ENCODE data around the gene MICAL3. TPM values are rescaled to one million over a fixed set of nuclear protein-coding genes. Genes with fewer than 3 reads are reported as not detected.

The MICAL3 gene
- total RNA-seq, 3 donors from 2014 or later (not counting 1 experiment from before 2014, with no cell fraction given): 17.1 to 36.3 (median 34.3) TPM

- no peak overlapping the region for H3K4me3 Mint-ChIP-seq
- peaks cover 45 to 48% of the 10 kb centered on the region in 2 donors for H3K4me1 Mint-ChIP-seq
- ATAC-seq (no peak), DNase-seq (no peak)
- WGBS (ENCODE audit: insufficient coverage): 92% methylated on average over 8 of the region's 8 CpGs
- Histone ChIP-seq H3K4me1 (ENCODE audit: control insufficient read depth, insufficient read depth, low read length) (peaks cover 42% of the 10 kb centered on the region), H3K9me3 (ENCODE audit: control insufficient read depth, insufficient read depth, low read length) (no peaks in the 10 kb centered on the region), H3K4me3 (ENCODE audit: low read length) (no peak overlapping the region), H3K27me3 (ENCODE audit: control insufficient read depth, insufficient read depth, low read length) (no peaks in the 10 kb centered on the region), H3K36me3 (ENCODE audit: control insufficient read depth, insufficient read depth, low read length) (no peaks in the 10 kb centered on the region), H3K27ac (ENCODE audit: low read length) (no peak overlapping the region)
- no peaks in the 10 kb centered on the region for H3K36me3 Mint-ChIP-seq
- H3K27me3 Mint-ChIP-seq (ENCODE audit: low read depth in 2 of 2): peaks cover 0 to under 1% of the 10 kb centered on the region in 2 donors
- peak overlapping the region in 1 of 2 donors; percentile 60 for H3K27ac Mint-ChIP-seq
- no peaks in the 10 kb centered on the region for H3K9me3 Mint-ChIP-seq
- intact Hi-C loops (cut with micrococcal nuclease): no loop called here
- no peak for TF ChIP-seq CTCF (IDR thresholded peaks at IDR 0.05)
Measured at GRCh38 chr22:17984114-17984513, 40.2 kb downstream of the MICAL3 start.

GRCh38 chr22:17982572-17983141, 41.7 kb downstream of the MICAL3 start:
- Histone ChIP-seq H3K36me3 (ENCODE audit: control insufficient read depth, insufficient read depth, low read length) (no peaks in the 10 kb centered on the region), H3K27me3 (ENCODE audit: control insufficient read depth, insufficient read depth, low read length) (no peaks in the 10 kb centered on the region), H3K27ac (ENCODE audit: low read length) (no peak overlapping the region), H3K9me3 (ENCODE audit: control insufficient read depth, insufficient read depth, low read length) (no peaks in the 10 kb centered on the region), H3K4me3 (ENCODE audit: low read length) (no peak overlapping the region), H3K4me1 (ENCODE audit: control insufficient read depth, insufficient read depth, low read length) (peaks cover 42% of the 10 kb centered on the region)
- no peaks in the 10 kb centered on the region for H3K27me3 Mint-ChIP-seq (ENCODE audit: low read depth in 2 of 2)
- peaks cover 42 to 45% of the 10 kb centered on the region in 2 donors for H3K4me1 Mint-ChIP-seq
- no peak for TF ChIP-seq CTCF (IDR thresholded peaks at IDR 0.05)
- H3K9me3 Mint-ChIP-seq: no peaks in the 10 kb centered on the region
- H3K36me3 Mint-ChIP-seq: no peaks in the 10 kb centered on the region
- intact Hi-C loops (cut with micrococcal nuclease): no loop called here
- DNase-seq (no peak), ATAC-seq (no peak)
- peak overlapping the region in 1 of 2 donors; percentile 60 for H3K27ac Mint-ChIP-seq
- H3K4me3 Mint-ChIP-seq: no peak overlapping the region
- WGBS (ENCODE audit: insufficient coverage): 89% methylated on average over 6 of the region's 7 CpGs

GRCh38 chr22:17981497-17981896, 42.9 kb downstream of the MICAL3 start:
- peak overlapping the region; percentile 66 for H3K4me3 Mint-ChIP-seq
- DNase-seq (no peak), ATAC-seq (no peak)
- H3K4me1 ChIP-seq (ENCODE audit: control insufficient read depth, insufficient read depth, low read length): peaks cover 42% of the 10 kb centered on the region
- H3K36me3 Mint-ChIP-seq: no peaks in the 10 kb centered on the region
- 74% methylated on average over 5 of the region's 6 CpGs for WGBS (ENCODE audit: insufficient coverage)
- H3K9me3 Mint-ChIP-seq: no peaks in the 10 kb centered on the region
- peaks cover 42 to 45% of the 10 kb centered on the region in 2 donors for H3K4me1 Mint-ChIP-seq
- H3K27ac ChIP-seq (ENCODE audit: low read length): no peak overlapping the region
- TF ChIP-seq CTCF (IDR thresholded peaks at IDR 0.05): no peak
- no peak overlapping the region for H3K27ac Mint-ChIP-seq
- intact Hi-C loops (cut with micrococcal nuclease): no loop called here
- H3K27me3 ChIP-seq (ENCODE audit: control insufficient read depth, insufficient read depth, low read length): no peaks in the 10 kb centered on the region
- no peaks in the 10 kb centered on the region for H3K27me3 Mint-ChIP-seq (ENCODE audit: low read depth in 2 of 2)
- no peak overlapping the region for H3K4me3 ChIP-seq (ENCODE audit: low read length)
- H3K9me3 ChIP-seq (ENCODE audit: control insufficient read depth, insufficient read depth, low read length): no peaks in the 10 kb centered on the region
- no peaks in the 10 kb centered on the region for H3K36me3 ChIP-seq (ENCODE audit: control insufficient read depth, insufficient read depth, low read length)

- no peak for TF ChIP-seq CTCF (IDR thresholded peaks at IDR 0.05)
- Mint-ChIP-seq H3K4me3 (peak overlapping the region; percentile 82), H3K9me3 (no peaks in the 10 kb centered on the region), H3K27me3 (ENCODE audit: low read depth in 2 of 2) (no peaks in the 10 kb centered on the region), H3K27ac (peak overlapping the region; percentile 43 to 92), H3K36me3 (no peaks in the 10 kb centered on the region), H3K4me1 (peaks cover 41 to 44% of the 10 kb centered on the region in 2 donors)
- Histone ChIP-seq H3K36me3 (ENCODE audit: control insufficient read depth, insufficient read depth, low read length) (no peaks in the 10 kb centered on the region), H3K9me3 (ENCODE audit: control insufficient read depth, insufficient read depth, low read length) (no peaks in the 10 kb centered on the region), H3K27me3 (ENCODE audit: control insufficient read depth, insufficient read depth, low read length) (no peaks in the 10 kb centered on the region), H3K27ac (ENCODE audit: low read length) (no peak overlapping the region), H3K4me1 (ENCODE audit: control insufficient read depth, insufficient read depth, low read length) (peaks cover 40% of the 10 kb centered on the region), H3K4me3 (ENCODE audit: low read length) (no peak overlapping the region)
- ATAC-seq (peak; percentile 81 to 83 (median 83)), DNase-seq (peak; percentile 23 to 61)
- 12% methylated on average over 13 of the region's 13 CpGs for WGBS (ENCODE audit: insufficient coverage)
- intact Hi-C loops (cut with micrococcal nuclease): no loop called here
Measured at GRCh38 chr22:17980638-17981051, 43.7 kb downstream of the MICAL3 start.

Data from natural killer cell (primary cell).